ENCODE data around the gene NPL. TPM values are rescaled to one million over a fixed set of nuclear protein-coding genes. Genes with fewer than 3 reads are reported as not detected.

Gene NPL
- total RNA-seq, 3 donors from 2014 or later, result 8.1 to 12.5 (median 12.1) TPM

DNA sequence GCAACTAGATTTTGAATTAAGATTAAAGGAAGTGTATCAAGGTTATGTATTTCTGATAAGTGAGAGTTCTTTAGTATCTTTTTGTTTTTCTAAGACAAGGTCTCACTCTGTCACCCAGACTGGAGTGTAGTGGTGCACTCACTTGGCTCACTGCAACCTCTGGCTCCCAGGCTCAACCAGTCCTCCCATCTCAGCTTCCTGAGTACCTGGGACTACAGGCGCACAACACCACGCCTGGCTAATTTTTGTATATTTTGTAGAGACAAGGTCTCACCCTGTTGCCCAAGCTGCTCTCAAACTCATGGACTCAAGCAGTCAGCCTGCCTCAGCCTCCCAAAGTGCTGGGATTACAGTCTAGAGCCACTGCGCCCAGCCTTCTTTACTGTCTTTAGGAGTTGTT, 83.3 kb downstream of the NPL start:
- ATAC-seq (no peak), DNase-seq (no peak)
- H3K36me3 ChIP-seq (ENCODE audit: low read depth), result peaks cover 21% of the 10 kb centered on the region
- H3K9me3 ChIP-seq, result no peaks in the 10 kb centered on the region
- no peaks in the 10 kb centered on the region for H3K4me1 ChIP-seq (ENCODE audit: low read depth)
- TF ChIP-seq, protein P1, sequence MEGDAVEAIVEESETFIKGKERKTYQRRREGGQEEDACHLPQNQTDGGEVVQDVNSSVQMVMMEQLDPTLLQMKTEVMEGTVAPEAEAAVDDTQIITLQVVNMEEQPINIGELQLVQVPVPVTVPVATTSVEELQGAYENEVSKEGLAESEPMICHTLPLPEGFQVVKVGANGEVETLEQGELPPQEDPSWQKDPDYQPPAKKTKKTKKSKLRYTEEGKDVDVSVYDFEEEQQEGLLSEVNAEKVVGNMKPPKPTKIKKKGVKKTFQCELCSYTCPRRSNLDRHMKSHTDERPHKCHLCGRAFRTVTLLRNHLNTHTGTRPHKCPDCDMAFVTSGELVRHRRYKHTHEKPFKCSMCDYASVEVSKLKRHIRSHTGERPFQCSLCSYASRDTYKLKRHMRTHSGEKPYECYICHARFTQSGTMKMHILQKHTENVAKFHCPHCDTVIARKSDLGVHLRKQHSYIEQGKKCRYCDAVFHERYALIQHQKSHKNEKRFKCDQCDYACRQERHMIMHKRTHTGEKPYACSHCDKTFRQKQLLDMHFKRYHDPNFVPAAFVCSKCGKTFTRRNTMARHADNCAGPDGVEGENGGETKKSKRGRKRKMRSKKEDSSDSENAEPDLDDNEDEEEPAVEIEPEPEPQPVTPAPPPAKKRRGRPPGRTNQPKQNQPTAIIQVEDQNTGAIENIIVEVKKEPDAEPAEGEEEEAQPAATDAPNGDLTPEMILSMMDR (IDR thresholded peaks at IDR 0.05), result no peak
- intact Hi-C loops (cut with DNase I, micrococcal nuclease), result no loop called here
- H3K4me3 ChIP-seq, result no peak overlapping the region

DNA sequence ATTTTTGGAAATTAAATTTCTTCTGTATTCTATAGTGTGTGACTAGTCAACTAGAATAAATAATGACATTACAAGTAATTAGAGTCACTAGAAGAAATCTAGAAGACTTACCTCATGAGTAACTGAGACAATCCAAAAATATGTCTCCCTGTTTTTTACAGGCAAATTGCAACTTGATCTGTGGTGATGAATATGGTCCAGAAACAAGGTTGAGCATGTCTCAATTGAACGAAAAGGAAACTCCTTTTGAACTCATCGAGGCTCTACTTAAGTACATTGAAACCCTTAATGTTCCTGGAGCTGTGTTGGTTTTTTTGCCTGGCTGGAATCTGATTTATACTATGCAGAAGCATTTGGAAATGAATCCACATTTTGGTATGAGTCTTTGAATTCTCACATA, 86.3 kb downstream of the NPL start:
- H3K36me3 ChIP-seq (ENCODE audit: low read depth), result peaks cover 24% of the 10 kb centered on the region
- no peak overlapping the region for H3K4me3 ChIP-seq
- intact Hi-C loops (cut with DNase I, micrococcal nuclease), result no loop called here
- no peaks in the 10 kb centered on the region for H3K9me3 ChIP-seq
- H3K4me1 ChIP-seq (ENCODE audit: low read depth), result no peaks in the 10 kb centered on the region
- no peak for DNase-seq
- TF ChIP-seq, protein P1 (IDR thresholded peaks at IDR 0.05), result no peak
- no peak for ATAC-seq

DNA sequence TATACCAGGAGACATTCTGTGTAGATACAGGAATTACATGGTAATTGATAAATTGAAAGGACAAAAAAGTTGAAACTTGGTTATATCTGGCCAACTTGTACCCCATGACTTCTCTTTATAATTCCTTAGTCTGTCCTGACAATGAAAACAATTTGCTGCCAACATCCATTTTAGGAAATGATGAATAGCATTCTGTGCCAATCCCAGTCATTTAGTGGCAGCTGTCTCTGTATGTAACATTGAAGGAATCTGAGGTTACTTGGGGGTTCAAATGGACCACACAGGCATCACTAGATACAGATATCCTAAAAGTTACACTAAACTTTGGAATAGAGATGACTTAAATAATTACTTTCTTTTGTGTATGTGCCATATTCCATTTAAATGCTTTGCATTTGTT, 87.8 kb downstream of the NPL start:
- no peak for ATAC-seq
- TF ChIP-seq, protein P1 (IDR thresholded peaks at IDR 0.05), result no peak
- intact Hi-C loops (cut with DNase I, micrococcal nuclease), result no loop called here
- no peaks in the 10 kb centered on the region for H3K4me1 ChIP-seq (ENCODE audit: low read depth)
- DNase-seq, result no peak
- no peaks in the 10 kb centered on the region for H3K9me3 ChIP-seq
- H3K36me3 ChIP-seq (ENCODE audit: low read depth), result peaks cover 23% of the 10 kb centered on the region
- H3K4me3 ChIP-seq, result no peak overlapping the region

- DNase-seq (no peak), ATAC-seq (no peak)
- H3K4me1 ChIP-seq (ENCODE audit: low read depth), result no peaks in the 10 kb centered on the region
- TF ChIP-seq, protein P1 (IDR thresholded peaks at IDR 0.05), result no peak
- no peak overlapping the region for H3K4me3 ChIP-seq
- H3K9me3 ChIP-seq, result no peaks in the 10 kb centered on the region
- H3K36me3 ChIP-seq (ENCODE audit: low read depth), result peaks cover 22% of the 10 kb centered on the region
- intact Hi-C loops (cut with DNase I, micrococcal nuclease), result no loop called here
These were observed 88.3 kb downstream of the NPL start for GRCh38 chr1:182877842-182878241.

Other genes with a start within 250 kb of the NPL start
- 10 to 100 TPM; 14.3 to 23.9 (median 16.3) TPM for gene RNASEL, start 200.5 kb upstream of the NPL start, total RNA-seq
- gene RGS16, start 185.4 kb upstream of the NPL start, total RNA-seq, result 1 to 10 TPM in 2 of 3 donors, under 1 TPM in 1; 0.61 to 2.3 (median 1.3) TPM
- not detected for gene RGS8, start 105.2 kb upstream of the NPL start, total RNA-seq
- 100 to 1,000 TPM in 2 of 3 donors, 10 to 100 TPM in 1; 88.8 to 112 (median 101) TPM for gene DHX9, start 49.6 kb downstream of the NPL start, total RNA-seq
- not detected for gene SHCBP1L, start 163.4 kb downstream of the NPL start, total RNA-seq
- gene LAMC1, start 233.6 kb downstream of the NPL start, total RNA-seq, result 100 to 1,000 TPM in 1 of 3 donors, 10 to 100 TPM in 2; 22.5 to 137 (median 46.7) TPM

All from mucosa of descending colon (tissue), 3 donors.